GM12892 (cell line): ENCODE results near the gene CCDC154.

Experiments
- DNase-seq: peaks from one replicate; pipeline ENCODE4 v3.0.0; 2011; ENCODE audit not compliant: insufficient read length
- FAIRE-seq: peaks from 2 replicates; lab custom pipeline; 2011; peaks lifted over from hg19 to GRCh38; lab: Jason Lieb, UNC
- POLR2A ChIP-seq: IDR thresholded peaks from 2 replicates; pipeline ENCODE4 v1.6.1; 2011; ENCODE audit warnings: low read depth, low read length, control low read depth

CCDC154 gene

GRCh38 chr16:1385232-1385631, 59.1 kb downstream of the CCDC154 start:
- no peak for FAIRE-seq
- TF ChIP-seq POLR2A: no peak
- no peak for DNase-seq
